ENCODE measurements around the gene CLIC2.
"Not testable (repeated sequence)": the region's sequence is repeated elsewhere in the genome, so short reads cannot be mapped to it uniquely, and the experiment has no call there.

GRCh38 chrX:155381843-155382528 is 47.6 kb upstream of the CLIC2 start, which contains the start of gene F8A2:
- TF ChIP-seq, protein P1, sequence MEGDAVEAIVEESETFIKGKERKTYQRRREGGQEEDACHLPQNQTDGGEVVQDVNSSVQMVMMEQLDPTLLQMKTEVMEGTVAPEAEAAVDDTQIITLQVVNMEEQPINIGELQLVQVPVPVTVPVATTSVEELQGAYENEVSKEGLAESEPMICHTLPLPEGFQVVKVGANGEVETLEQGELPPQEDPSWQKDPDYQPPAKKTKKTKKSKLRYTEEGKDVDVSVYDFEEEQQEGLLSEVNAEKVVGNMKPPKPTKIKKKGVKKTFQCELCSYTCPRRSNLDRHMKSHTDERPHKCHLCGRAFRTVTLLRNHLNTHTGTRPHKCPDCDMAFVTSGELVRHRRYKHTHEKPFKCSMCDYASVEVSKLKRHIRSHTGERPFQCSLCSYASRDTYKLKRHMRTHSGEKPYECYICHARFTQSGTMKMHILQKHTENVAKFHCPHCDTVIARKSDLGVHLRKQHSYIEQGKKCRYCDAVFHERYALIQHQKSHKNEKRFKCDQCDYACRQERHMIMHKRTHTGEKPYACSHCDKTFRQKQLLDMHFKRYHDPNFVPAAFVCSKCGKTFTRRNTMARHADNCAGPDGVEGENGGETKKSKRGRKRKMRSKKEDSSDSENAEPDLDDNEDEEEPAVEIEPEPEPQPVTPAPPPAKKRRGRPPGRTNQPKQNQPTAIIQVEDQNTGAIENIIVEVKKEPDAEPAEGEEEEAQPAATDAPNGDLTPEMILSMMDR (IDR thresholded peaks at IDR 0.05) = not testable (repeated sequence)
- TF ChIP-seq POLR2A (IDR thresholded peaks at IDR 0.05) = not testable (repeated sequence)

Data from Peyer's patch (tissue), 4 donors.